HG03280 (cell line): ENCODE results near the gene TBRG4.
"Not testable (repeated sequence)": the region's sequence is repeated elsewhere in the genome, so short reads cannot be mapped to it uniquely, and the experiment has no call there.

ENCODE experiments used
- ATAC-seq: cut with Tn5 transposase; IDR thresholded peaks from one replicate; pipeline ENCODE4 v1.9.1; 2021; ENCODE audit warnings: mild to moderate bottlenecking, moderate library complexity; ENCODE audit not compliant: unreplicated experiment

Gene TBRG4

DNA sequence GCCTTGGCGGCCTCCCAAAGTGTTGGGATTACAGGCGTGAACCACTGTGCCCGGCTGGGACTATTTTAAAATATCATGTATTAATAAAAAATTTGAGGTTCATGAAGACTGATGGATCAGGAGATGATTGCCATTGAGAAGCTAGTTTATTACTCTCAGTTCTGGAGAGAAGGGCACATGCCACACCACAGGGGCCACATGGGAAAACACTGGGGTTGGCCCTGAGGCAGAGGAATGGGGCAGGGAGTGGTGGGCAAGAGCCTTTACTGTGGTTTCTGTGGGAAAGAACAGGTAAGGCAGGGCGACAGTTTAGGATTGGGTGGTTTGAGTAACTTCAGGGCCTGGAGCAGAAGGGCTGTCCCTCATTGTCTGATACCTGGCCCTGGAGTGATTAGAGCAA, 6.8 kb upstream of the TBRG4 start:
- no peak for ATAC-seq

DNA sequence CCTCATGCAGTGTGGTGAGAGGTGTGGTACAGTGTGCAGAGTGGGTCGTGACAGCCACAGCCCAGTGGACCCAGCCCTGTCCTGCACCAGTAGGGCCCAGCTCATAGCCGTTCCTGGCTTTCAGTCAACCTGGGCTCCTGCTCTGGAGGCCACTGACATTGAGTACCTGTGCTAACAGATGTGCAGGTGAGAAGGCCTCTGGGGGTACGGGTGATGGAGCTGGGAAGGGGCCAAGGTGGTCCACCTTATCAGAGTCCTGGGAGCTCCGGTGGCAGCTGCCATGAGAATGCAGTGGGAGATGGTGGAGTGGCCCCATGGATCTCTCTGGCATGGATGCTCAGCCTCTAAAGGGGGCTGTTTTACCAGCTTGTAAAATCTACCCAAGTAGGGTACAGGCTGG, 6.1 kb upstream of the TBRG4 start:
- ATAC-seq, result no peak

DNA sequence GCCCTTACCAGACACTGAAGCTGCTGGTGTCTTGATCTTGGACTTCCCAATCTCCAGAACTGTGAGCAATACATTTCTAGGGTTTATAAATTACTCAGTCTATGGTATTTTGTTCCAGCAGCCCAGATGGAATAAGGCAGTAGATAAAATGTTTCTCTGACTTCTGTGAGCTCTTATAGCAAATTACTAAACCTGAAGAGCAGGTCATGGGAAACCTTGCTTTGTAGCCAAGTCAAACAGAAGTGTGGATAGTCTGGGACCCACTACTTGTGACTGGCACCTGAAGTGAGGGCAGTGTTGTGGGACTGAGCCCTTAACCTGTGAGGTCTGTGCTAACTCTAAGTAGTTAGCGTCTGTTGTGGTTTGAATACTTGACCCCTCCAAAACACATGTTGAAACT, 4.6 kb upstream of the TBRG4 start:
- no peak for ATAC-seq

DNA sequence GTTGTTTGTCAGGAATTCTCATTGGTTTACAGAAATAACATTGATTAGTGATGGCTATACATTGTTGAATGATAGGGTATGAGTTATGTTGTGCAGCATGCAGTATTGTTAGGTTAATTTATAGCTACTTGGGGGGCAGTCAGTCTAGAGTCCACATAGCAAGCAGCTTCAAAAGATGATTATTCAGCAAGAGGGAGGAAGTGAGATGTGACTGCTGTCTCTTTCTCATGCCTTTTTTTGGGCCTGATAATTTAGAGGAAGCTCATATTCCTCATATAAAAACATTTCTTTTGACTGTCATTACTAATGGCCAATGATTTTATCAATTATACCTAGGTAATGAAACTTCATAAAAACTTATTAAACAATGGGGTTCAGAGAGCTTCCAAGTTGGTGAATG, 3.4 kb upstream of the TBRG4 start:
- ATAC-seq, result no peak

DNA sequence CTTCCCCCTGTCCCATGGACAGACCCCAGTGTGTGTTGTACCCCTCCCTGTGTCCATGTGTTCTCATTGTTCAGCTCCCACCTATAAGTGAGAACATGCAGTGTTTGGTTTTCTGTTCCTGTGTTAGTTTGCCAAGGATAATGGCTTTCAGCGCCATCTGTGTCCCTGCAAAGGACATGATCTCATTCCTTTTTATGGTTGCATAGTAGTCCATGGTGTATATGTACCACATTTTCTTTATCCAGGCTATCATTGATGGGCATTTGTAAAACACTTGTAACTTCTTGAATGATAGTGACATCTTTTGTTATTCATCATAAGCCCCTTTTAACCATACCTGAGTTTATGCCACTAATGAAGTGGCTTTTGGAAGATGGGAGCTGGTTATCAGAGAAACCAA, 2.8 kb upstream of the TBRG4 start:
- not testable (repeated sequence) for ATAC-seq

DNA sequence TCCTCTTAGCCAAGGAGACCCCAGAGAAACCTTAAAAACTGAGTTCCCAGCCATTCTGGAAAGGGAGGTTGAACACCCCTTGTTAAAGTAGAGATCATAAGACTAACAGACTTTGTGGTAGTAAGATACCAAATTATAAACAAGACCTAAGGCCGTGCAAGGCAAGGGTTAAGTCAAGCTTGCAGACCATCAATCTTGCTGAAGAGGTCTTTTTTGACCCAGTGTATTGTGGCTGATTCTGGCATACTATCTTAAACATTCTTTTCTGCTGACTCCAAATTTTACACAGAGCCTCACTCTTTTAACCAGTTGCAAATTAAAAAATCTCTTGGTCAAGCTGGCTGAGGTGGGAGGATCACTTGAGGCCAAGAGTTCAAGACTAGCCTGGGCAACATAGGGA, 1.2 kb upstream of the TBRG4 start:
- ATAC-seq, result no peak

DNA sequence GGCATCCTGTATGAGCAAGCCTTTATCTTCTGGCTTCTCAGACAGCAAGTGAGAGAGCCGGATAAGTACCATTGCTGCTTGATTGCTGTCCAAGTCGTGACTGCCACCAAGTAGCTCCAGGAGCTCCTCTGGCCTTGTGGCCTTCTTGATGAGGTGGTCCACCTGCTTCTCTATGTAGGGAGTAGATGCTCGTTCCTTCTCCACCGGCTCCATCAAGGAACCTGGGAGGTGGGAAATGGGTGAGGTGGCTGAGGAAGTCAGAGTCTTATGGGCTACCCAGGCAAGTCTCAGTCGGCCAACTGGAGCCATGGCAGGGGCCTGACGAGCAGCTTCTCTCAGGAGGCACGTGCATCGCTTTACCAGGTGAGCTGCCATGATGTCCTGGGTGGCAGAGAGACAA, 2.6 kb downstream of the TBRG4 start:
- ATAC-seq, result no peak

DNA sequence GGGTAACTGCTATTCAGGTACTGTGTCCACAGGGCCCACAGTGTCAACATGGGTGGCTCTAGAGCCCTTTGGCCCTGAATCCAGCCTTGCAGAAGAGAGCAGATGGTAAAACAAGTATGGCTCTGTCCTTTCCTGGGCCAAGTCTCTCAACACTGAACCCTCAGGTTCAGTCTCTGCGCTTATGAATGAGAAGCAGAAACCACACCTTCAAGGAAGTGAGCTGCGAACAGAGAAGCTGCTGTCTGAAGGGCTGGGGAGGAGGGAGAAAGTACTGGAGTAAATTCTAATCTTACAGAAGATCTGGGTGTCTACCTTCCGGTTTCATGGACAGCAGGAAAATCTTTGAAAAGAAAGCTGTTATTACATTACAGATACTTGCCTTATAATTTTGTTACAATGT, 4.1 kb downstream of the TBRG4 start:
- no peak for ATAC-seq

DNA sequence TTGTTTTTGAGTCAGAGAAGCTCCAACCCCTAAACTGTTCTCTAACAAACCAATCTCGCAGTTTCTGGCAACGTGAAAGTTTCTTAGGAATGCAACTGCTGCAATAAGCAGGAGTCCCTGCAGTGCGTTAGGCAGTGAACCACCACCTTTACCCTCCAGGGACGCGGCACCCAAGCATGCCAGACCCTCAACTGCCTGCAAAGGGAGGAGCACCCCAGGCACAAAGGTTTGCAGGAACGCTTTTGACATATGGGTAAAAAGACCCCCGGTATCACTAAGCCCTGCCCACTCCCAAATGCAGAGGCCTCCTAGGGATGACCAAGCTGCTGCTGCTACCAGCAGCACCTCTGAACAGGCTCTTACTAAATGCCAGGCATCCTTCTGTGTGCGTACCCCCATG, 4.7 kb downstream of the TBRG4 start:
- no peak for ATAC-seq

DNA sequence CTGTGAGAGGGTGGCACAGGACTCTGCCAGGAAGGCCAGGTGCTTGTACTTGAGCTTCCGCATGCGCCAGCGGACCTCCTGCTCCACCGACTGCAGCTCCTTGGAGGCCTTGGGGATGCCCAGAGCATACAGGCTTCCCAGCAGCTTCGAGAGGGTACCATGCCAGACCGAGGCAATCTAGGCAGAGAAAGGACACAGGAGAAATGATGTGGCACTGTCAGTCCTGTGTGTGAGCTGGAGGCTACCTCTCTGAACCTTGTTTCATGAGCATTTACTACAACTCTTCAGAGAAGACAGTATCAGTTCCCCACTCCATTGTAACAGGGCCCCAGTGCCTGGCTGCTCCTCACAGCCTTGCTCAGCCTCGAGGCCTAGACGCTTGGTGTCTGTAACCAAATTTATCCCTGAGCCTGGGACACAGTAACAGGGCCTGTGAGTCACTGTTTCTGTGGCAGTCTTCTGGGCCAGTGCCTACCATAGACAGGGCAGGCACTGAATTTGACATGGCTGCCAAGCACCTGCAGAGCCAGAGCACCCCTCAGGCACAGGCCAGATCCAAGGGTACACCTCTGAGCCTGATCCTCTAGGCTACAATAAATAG, 5.8 kb downstream of the TBRG4 start:
- no peak for ATAC-seq

DNA sequence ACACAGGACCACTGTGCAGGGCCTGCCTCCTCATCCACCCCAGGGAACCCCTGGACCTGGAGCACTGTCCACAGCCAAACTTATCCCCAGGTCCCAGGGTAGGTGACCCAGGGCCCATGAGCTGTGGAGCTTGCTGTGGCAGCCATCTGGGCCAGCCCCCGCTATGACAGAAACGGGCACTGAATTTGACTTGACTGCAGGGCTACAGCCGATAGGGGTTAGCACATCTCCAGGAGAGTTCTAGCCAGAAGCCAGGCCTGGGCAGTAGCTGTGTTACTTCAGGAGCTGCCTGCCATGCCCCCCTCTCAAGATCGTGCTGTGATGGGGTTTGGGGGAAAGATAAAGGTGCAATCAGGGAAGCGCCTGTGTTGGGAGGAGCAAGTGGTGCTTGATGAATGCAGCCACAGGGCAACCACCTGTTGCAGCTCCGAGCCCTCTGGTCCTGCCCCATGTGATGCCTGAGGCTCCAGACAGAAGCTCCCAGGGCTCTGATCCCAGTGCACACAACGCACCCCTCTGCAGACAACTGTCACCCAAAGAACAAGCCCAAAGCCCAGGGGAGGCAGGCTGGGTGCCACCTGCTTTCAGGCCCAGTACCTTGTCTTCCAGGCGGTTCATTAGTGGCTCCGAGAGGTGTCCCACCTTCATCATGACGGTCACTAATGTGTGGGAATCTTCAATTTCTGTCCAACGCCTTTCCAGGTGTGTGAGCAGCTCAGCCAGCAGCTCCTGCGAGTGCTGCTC, 6.5 kb downstream of the TBRG4 start:
- ATAC-seq, result no peak

DNA sequence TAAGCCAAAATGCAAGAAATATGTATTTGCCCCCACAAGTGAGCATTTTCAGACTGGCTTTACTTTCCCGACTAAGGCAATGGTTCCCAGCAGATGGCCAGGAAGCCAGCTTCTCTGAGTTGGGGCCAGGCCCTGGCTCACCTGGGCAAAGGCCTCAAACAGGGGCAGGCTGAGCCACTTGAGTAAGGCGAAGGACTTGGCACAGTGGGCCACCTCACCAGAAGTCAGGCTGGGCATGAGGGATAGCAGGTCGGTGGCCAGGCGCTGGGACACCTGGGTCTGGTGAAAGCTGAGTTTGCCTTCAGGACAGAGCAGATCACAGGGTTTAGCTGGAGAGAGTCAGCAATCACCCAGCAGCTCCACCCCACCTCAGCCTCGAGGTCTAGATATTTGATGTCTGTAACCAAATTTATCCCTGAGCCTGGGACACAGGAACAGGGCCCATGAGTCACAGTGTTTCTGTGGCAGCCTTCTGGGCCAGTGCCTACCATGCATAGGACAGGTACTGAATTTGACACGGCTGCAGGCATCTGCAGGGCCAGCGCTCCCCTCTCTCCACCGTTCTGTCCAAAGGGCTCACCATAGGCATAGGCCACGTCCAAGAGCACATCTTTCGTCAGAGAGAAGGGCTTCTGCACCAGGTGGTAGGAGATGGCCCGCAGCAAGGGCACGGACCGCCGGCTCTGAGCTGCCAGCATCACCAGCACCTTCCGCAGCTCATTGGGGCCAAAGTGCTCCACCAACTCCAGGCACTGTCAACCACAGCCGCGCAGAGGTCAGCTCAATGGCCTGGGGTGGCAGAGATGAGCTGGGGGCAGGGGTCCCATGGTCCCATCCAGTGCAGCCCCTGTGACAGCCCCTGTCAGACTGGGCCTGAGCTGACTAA, 7.3 kb downstream of the TBRG4 start:
- no peak for ATAC-seq

DNA sequence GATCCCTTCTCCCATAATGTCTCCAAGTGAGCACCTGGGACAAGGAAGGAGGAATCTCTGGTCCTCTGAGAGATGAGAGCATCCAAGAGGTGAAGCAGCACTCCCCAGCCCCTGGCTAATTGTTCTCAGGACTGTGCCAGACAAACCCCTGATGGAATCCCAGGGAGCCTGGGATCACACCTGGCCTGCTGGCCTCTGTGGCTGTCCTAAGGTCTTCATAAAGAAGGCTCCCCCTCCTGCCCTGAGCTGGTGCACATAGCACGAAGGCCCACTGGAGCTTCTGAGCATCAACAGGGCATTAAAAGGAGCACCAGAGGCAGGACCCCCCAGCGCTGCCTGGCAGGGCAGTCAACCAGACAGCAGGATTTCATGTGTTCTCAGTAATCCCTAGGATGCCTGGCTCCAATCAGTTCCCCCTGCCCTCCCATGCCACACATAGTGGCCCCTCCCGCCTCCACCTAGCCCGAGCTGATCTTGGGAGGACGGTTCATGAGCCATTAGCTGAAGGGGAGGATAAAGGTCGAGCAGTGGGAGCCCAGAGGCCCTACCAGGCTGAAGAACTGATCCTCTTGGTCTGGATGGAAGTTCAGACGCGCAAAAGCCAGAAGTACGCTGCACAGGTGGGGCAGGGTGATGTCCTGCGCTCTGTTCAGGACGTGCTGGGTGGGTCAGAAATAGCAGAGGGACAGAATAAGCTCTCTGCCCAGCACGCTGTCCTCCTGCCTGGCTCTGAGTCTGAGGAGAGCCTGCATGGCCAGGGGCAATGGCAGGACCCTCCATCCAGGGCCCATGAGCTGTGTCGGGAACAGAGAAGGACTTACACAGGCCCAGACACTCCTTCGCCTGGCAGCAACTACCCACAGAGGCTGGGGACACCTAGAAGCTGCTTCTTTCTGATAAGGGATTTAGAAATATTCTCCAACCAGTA, 8.4 kb downstream of the TBRG4 start:
- ATAC-seq, result no peak

DNA sequence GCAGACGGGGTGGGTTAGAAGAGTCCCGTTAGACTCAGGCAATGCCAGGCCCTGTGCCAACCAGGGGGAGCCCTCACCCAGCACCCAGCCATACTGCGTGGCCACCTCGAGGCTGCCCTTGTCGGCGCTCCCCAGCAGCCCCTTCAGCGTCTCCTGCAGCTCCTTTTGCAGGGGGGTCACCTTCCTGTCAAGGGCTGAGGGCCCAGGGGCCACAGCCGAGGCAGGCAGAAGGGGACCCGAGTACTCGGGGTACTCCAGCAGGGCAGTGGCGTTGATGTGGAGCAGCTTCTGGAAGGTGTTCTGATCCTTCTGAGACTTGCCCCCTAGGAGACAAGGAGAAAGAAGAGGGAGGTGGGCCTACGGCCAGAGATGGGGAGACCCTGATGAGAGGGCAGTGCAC, 9.7 kb downstream of the TBRG4 start:
- ATAC-seq, result no peak

DNA sequence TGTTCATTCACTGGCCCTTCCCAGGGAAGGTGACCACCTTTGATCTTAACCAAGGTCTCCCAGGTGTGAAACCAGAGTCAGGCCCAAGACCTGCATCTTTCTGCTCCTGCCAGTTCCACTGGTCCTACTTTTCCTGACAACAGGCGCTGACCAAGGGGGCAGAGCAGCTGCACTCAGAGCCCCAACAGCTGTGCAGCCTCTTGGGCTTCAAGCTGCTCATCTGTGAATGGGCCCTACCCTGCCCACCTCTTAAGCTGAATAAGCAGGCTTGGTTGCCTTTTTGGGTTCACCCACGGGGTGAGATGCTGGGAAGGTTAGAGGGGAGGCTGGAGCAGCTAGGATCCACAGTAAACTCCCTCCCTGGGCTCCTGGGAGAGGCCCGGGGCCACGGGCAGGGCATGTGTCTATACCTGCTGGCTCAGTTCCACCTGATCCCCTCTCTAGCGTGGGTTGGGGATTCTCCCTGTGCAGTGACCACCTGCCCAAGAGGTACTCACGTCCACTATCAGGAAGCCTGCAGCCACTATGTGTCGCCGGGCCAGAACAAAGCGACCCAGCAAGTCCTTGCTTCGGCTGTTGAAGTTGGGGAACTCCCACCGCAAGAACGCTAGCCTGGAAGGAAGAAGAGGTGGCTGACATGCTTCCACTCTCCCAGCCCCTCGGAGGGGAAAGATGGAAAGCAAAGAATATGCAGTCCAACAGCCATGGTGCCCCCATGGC, 10.6 kb downstream of the TBRG4 start:
- no peak for ATAC-seq

DNA sequence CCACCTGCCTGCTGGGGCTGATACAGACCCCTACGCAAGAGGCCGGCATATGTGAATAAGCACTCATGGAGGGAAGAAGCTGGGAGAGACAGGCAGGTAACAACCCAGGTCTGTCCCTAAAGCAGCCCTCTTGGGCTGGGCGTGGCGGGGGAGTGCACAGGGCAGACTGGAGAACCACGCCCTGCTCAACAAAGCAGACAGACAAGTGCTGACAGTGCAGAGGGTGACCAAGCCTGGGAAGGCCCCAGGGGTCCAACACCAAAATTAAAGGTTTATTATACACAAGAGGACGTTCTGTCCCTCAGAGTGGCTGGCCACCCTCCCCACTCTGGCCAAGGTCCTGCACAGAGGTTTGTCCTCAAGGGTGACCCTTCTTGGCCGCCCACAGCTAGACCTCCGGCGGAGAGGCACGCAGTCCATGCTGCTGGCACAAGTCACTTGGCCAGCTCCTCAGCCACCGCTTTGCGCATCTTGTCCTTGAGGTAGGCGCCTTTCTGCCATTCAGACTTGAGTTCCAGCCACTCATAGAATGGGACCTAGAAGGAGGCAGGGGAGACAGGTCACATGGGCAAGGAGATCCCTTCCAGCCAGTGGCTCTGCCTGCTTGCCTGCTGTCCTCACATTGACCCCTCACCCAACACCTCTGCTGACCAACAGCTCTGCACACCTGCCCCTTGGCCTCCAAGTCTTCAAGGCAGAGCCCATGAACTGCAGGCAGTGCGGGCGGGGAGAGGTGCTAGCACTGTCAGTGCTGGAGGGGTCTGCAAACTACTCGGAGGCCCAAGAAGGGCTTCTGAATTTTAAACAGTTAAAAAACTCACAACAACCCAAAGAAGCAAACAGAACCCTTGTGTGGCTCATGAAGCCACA, 11.4 kb downstream of the TBRG4 start:
- ATAC-seq, result no peak

DNA sequence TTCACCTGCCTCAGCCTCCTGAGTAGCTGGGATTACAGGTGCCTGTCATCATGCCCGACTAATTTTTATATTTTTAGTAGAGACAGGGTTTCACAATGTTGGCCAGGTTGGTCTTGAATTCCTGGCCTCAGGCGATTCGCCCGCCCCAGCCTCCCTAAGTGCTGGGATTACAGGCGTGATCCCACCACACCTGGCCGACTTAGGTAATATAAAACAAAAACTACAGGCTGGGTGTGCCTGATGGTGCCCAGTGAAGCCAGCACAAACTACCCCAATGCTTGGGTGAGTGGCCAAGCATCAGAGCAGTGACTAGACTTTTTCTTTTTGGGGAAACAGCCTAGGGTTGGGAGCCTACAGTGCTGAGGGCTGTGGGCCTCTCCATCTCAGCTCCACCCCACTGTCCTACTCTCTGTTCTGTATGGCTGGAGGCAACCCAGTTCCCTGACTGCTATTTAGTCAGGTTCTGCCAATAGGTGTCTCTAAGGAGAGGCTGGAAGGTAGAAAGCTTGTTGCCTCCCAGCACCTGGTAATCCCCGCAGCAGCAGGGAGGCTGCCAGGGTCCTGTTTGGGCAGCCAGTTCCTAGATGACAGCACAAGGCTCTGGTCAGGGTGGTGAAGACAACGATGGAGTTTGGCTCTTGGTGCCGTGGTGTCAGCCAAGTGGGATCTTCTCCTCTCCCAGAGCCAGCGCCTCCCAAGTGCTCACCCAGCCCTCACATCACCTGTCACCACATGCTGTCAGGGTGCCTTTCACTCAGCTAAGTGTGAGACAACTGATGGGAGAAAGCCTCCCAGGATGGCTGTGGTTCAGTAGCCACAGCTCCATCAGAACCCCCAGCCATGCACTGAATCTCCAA, 12.3 kb downstream of the TBRG4 start:
- ATAC-seq, result no peak

DNA sequence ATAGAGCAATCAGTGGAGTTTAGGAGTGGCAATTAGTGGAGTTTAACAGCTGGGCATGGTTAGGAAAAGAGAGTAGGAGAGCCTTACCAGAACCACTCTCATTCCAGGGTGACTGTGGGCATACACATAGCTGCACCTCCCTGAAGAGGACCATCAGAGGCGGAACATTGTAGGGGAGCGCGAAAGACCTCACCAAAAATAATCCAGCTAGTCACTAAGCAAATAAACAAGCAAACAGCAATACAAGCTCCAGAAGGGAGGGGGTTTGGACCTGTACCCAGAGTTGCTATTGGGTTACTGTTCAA, 18.6 kb downstream of the TBRG4 start:
- ATAC-seq, result no peak
